HepG2 (cell line): Measurements from ENCODE around the gene SNRNP27. TPM values are rescaled to one million over a fixed set of nuclear protein-coding genes. Genes with fewer than 3 reads are reported as not detected.

ENCODE experiments used
- DNMT3B ChIP-seq: conservative IDR thresholded peaks from 2 replicates; pipeline ENCODE4 v1.6.1; 2016; ENCODE audit warnings: missing biosample characterization, control low read depth
- HNRNPH1 ChIP-seq: fragments of 200-400 bp; formaldehyde crosslinking; optimal IDR thresholded peaks from 2 replicates; pipeline ENCODE3; 2017; ENCODE audit warnings: mild to moderate bottlenecking, low read depth, low read length
- HNRNPUL1 ChIP-seq: fragments of 200-400 bp; formaldehyde crosslinking; IDR thresholded peaks from 2 replicates; pipeline ENCODE4 v1.6.1; 2017; ENCODE audit warnings: low read depth, mild to moderate bottlenecking, low read length, moderate library complexity
- IKZF5 ChIP-seq: IDR thresholded peaks from 2 replicates; pipeline ENCODE4 v1.6.1; 2018; ENCODE audit warnings: missing genetic modification reagents, mild to moderate bottlenecking, missing compliant biosample characterization
- MIER3 ChIP-seq: IDR thresholded peaks from 2 replicates; pipeline ENCODE4 v1.6.1; 2016; ENCODE audit warnings: missing compliant biosample characterization, borderline replicate concordance
- RFX1 ChIP-seq: fragments of 450-650 bp; IDR thresholded peaks from 2 replicates; pipeline ENCODE4 v1.6.1; 2017
- RFX3 ChIP-seq: IDR thresholded peaks from 2 replicates; pipeline ENCODE4 v1.6.1; 2016; ENCODE audit warnings: missing biosample characterization, missing genetic modification reagents
- RXRA ChIP-seq: sonication (generic); formaldehyde crosslinking; IDR thresholded peaks from 2 replicates; pipeline ENCODE4 v1.5.1; 2020; ENCODE audit warnings: missing genetic modification reagents
- TCF7 ChIP-seq: sonication (generic); IDR thresholded peaks from 2 replicates; pipeline ENCODE4 v1.6.1; 2016; ENCODE audit warnings: antibody characterized with exemption, low read depth
- TRIM22 ChIP-seq: fragments of 450-650 bp; IDR thresholded peaks from 2 replicates; pipeline ENCODE4 v1.6.1; 2017
- XBP1 ChIP-seq: sonication (generic); formaldehyde crosslinking; IDR thresholded peaks from 2 replicates; pipeline ENCODE4 v1.5.0; 2020; ENCODE audit warnings: missing genetic modification reagents
- ZFP36L1 ChIP-seq: sonication (generic); formaldehyde crosslinking; IDR thresholded peaks from 2 replicates; pipeline ENCODE4 v1.8.0; 2022; ENCODE audit warnings: mild to moderate bottlenecking, missing genetic modification reagents, moderate library complexity
- ZNF3 ChIP-seq: IDR thresholded peaks from 2 replicates; pipeline ENCODE4 v1.7.0; 2017; ENCODE audit warnings: inconsistent platforms
- ZNF431 ChIP-seq: sonication (generic); formaldehyde crosslinking; IDR thresholded peaks from 2 replicates; pipeline ENCODE4 v1.9.0; 2022; ENCODE audit warnings: missing genetic modification reagents, low read depth, mild to moderate bottlenecking, borderline replicate concordance
- ZNF781 ChIP-seq: sonication (generic); formaldehyde crosslinking; IDR thresholded peaks from 2 replicates; pipeline ENCODE4 v1.5.1; 2020; ENCODE audit warnings: borderline replicate concordance, mild to moderate bottlenecking, missing genetic modification reagents; ENCODE audit errors: not compliant biosample characterization
- ZNF792 ChIP-seq: IDR thresholded peaks from 2 replicates; pipeline ENCODE4 v1.6.1; 2016
- polyA plus RNA-seq, 8 experiments: library from polyadenylated mRNA; depleted of rRNA in 3 of 8; stranded (reverse) in 7 of 8; unstranded in 1 of 8; fragments of >200 nt; fragmentation: Illumina TruSeq in 4 of 8; extraction: Trizol in 4 of 8; gene quantifications; 2 replicates each; pipeline versions ENCODE4 v1.2.1 to v1.2.3, GENCODE V29; 2011 to 2016; ENCODE audit warnings: low read depth in 4 of 8, missing spikeins in 1 of 8, mixed read lengths in 1 of 8; ENCODE audit not compliant: insufficient read depth in 1 of 8
- total RNA-seq, 5 experiments: library from RNA; depleted of rRNA; stranded (reverse); fragments of >200 nt; fragmentation: Illumina TruSeq; extraction: Trizol; gene quantifications; 2 replicates each; pipeline ENCODE4 v1.2.3, GENCODE V29; 2016; ENCODE audit warnings: low read depth in 1 of 5
- TF ChIP-seq, protein P1 (sequence below), 2 experiments: sonication (generic) in 1 of 2; formaldehyde crosslinking in 1 of 2; IDR thresholded peaks; 2 replicates each; pipeline versions ENCODE4 v1.6.1 to v1.9.0; 2014 to 2022; ENCODE audit warnings: antibody characterized with exemption in 1 of 2, borderline replicate concordance in 1 of 2, inconsistent platforms in 1 of 2, low read depth in 1 of 2, missing genetic modification reagents in 1 of 2
- TF ChIP-seq, protein P2 (sequence below): sonication (generic); formaldehyde crosslinking; IDR thresholded peaks from 2 replicates; pipeline ENCODE4 v1.4.0; 2020; ENCODE audit warnings: mild to moderate bottlenecking, low read depth, missing genetic modification reagents
- TF ChIP-seq, protein P3 (sequence below): fragments of 450-650 bp; IDR thresholded peaks from 2 replicates; pipeline ENCODE4 v1.6.1; 2017; ENCODE audit warnings: mild to moderate bottlenecking

The SNRNP27 gene
- total and polyA plus RNA-seq, 2 of the 13 experiments (the other 11 are each of a cell fraction or from before 2014, with no cell fraction given), result 49.8 to 54.6 TPM

DNA sequence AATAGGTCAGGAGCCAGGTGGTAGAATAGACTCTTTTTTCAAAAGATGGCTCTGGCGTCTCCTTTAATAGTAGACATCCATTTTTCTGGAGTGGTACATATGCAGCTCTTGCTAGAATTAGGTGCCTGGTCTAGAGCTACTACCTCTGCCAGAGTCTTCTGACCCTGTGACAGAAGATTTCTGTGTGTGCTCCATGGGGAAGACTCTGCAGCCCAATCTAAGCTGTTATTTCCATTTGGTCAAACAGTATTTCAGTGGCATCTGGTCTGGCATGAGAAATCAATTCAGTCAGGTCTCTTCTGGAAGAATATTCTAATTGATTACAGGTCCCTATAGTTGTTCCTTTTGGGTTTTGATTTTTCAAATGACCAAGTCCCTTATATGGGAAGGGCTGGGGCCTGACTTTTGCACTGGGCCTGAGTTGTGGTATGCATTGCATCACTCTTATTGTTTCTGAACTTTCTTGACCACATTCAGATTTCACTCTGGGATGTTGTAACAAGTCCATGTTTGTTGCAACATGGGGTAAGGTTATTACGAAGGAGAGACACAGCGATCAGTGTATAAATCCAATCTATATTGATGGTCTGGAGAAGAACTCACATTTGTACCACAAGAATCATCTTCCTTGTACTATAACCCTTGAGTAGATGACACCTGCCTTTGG is 33.2 kb downstream of the SNRNP27 start (continued):
- TF ChIP-seq, protein P1, sequence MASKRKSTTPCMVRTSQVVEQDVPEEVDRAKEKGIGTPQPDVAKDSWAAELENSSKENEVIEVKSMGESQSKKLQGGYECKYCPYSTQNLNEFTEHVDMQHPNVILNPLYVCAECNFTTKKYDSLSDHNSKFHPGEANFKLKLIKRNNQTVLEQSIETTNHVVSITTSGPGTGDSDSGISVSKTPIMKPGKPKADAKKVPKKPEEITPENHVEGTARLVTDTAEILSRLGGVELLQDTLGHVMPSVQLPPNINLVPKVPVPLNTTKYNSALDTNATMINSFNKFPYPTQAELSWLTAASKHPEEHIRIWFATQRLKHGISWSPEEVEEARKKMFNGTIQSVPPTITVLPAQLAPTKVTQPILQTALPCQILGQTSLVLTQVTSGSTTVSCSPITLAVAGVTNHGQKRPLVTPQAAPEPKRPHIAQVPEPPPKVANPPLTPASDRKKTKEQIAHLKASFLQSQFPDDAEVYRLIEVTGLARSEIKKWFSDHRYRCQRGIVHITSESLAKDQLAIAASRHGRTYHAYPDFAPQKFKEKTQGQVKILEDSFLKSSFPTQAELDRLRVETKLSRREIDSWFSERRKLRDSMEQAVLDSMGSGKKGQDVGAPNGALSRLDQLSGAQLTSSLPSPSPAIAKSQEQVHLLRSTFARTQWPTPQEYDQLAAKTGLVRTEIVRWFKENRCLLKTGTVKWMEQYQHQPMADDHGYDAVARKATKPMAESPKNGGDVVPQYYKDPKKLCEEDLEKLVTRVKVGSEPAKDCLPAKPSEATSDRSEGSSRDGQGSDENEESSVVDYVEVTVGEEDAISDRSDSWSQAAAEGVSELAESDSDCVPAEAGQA (IDR thresholded peaks at IDR 0.05; ENCODE audit: low read depth), result no peak
- TF ChIP-seq, protein P1 (CRISPR knock-in tag; IDR thresholded peaks at IDR 0.05; ENCODE audit: borderline replicate concordance), result no peak
- TF ChIP-seq XBP1 (CRISPR knock-in tag) (no peak), HNRNPH1 (no peak), RFX1 (no peak), ZNF3 (CRISPR knock-in tag) (no peak), ZNF781 (peak; percentile 79), MIER3 (CRISPR knock-in tag) (no peak), RXRA (no peak; the same call in 1 of the 2 replicates), ZNF792 (CRISPR knock-in tag) (no peak), TRIM22 (no peak), RFX3 (CRISPR knock-in tag) (no peak), ZNF431 (no peak), HNRNPUL1 (no peak), DNMT3B (CRISPR knock-in tag) (no peak), ZFP36L1 (CRISPR knock-in tag) (no peak), IKZF5 (CRISPR knock-in tag) (0 out of 2 replicates have a peak, but pooled peaks have one; percentile 28), TCF7 (no peak)
- TF ChIP-seq, protein P2, sequence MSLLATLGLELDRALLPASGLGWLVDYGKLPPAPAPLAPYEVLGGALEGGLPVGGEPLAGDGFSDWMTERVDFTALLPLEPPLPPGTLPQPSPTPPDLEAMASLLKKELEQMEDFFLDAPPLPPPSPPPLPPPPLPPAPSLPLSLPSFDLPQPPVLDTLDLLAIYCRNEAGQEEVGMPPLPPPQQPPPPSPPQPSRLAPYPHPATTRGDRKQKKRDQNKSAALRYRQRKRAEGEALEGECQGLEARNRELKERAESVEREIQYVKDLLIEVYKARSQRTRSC (CRISPR knock-in tag), result no peak
- TF ChIP-seq, protein P3, sequence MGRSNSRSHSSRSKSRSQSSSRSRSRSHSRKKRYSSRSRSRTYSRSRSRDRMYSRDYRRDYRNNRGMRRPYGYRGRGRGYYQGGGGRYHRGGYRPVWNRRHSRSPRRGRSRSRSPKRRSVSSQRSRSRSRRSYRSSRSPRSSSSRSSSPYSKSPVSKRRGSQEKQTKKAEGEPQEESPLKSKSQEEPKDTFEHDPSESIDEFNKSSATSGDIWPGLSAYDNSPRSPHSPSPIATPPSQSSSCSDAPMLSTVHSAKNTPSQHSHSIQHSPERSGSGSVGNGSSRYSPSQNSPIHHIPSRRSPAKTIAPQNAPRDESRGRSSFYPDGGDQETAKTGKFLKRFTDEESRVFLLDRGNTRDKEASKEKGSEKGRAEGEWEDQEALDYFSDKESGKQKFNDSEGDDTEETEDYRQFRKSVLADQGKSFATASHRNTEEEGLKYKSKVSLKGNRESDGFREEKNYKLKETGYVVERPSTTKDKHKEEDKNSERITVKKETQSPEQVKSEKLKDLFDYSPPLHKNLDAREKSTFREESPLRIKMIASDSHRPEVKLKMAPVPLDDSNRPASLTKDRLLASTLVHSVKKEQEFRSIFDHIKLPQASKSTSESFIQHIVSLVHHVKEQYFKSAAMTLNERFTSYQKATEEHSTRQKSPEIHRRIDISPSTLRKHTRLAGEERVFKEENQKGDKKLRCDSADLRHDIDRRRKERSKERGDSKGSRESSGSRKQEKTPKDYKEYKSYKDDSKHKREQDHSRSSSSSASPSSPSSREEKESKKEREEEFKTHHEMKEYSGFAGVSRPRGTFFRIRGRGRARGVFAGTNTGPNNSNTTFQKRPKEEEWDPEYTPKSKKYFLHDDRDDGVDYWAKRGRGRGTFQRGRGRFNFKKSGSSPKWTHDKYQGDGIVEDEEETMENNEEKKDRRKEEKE, result no peak
